MM.1S (cell line): ENCODE data around the gene SLC8A1.

Source experiments
- CTCF ChIP-seq: fragments of 300-600 bp; sonication (generic); IDR thresholded peaks from 2 replicates; pipeline ENCODE4 v1.5.1; 2016; ENCODE audit warnings: antibody characterized with exemption, low read length, mixed read lengths
- EZH2 ChIP-seq: fragments of 300-600 bp; sonication (generic); optimal IDR thresholded peaks from 2 replicates; pipeline ENCODE3; 2017; ENCODE audit warnings: low read depth, mild to moderate bottlenecking, antibody characterized with exemption, low read length, mixed read lengths

- TF ChIP-seq CTCF (no peak), EZH2 (no peak)
Observed at GRCh38 chr2:40150266-40150665, 301.6 kb downstream of the SLC8A1 start.
